Small intestine (tissue), 7 donors: Measurements from ENCODE around the gene BSPRY. TPM values are rescaled to one million over a fixed set of nuclear protein-coding genes. Genes with fewer than 3 reads are reported as not detected.

Experiments
- DNase-seq, 2 donors: peaks; one replicate each; pipeline versions ENCODE4 v3.0.0 to v3.0.0-alpha.2; 2013
- FAIRE-seq: peaks from 2 replicates; lab custom pipeline; 2012; peaks lifted over from hg19 to GRCh38; lab: Jason Lieb, UNC
- H3K27ac ChIP-seq, 3 donors: one replicate each; pipeline ENCODE4 v1.5.1; 2013; ENCODE audit warnings: low read length in 2 of 3, mild to moderate bottlenecking in 2 of 3, control low read depth in 1 of 3, inconsistent platforms in 1 of 3, low read depth in 1 of 3, moderate library complexity in 1 of 3
- H3K27me3 ChIP-seq, 3 donors: one replicate each; pipeline ENCODE4 v1.6.1; 2013; ENCODE audit warnings: low read length in 3 of 3, inconsistent platforms in 1 of 3; ENCODE audit not compliant: control insufficient read depth in 3 of 3, insufficient read depth in 3 of 3
- H3K36me3 ChIP-seq, 3 donors: one replicate each; pipeline ENCODE4 v1.6.1; 2013; ENCODE audit warnings: low read length in 3 of 3, inconsistent platforms in 1 of 3, low read depth in 1 of 3, mild to moderate bottlenecking in 1 of 3, moderate library complexity in 1 of 3; ENCODE audit not compliant: control insufficient read depth in 3 of 3, insufficient read depth in 2 of 3
- H3K4me1 ChIP-seq, 3 donors: one replicate each; pipeline ENCODE4 v1.6.1; 2013; ENCODE audit warnings: low read length in 2 of 3, inconsistent platforms in 1 of 3, low read depth in 1 of 3, mild to moderate bottlenecking in 1 of 3, moderate library complexity in 1 of 3; ENCODE audit not compliant: control insufficient read depth in 3 of 3, insufficient read depth in 2 of 3
- H3K4me3 ChIP-seq, 3 donors: one replicate each; pipeline ENCODE4 v1.5.1; 2013; ENCODE audit warnings: low read length in 3 of 3, control low read depth in 1 of 3, inconsistent platforms in 1 of 3, low read depth in 1 of 3, mild to moderate bottlenecking in 1 of 3, moderate library complexity in 1 of 3
- H3K9me3 ChIP-seq, 2 donors: one replicate each; pipeline ENCODE4 v1.6.1; 2013; ENCODE audit warnings: low read depth in 1 of 2, low read length in 1 of 2; ENCODE audit not compliant: control insufficient read depth in 2 of 2, insufficient read depth in 1 of 2
- WGBS, 3 donors: extraction: QIAGEN DNeasy Blood & Tissue Kit; methylation state at CpG; one replicate each; pipeline ENCODE4 v1.1.7; 2013; 5-methylcytosine and 5-hydroxymethylcytosine counted together
- polyA plus RNA-seq, 4 donors: library from polyadenylated mRNA; stranded (reverse) in 3 of 4; unstranded in 1 of 4; fragments of 200-250 nt in 3 of 4; fragments of 120-200 nt in 1 of 4; gene quantifications; one replicate each; pipeline versions ENCODE4 v1.2.1 to v1.2.3, GENCODE V29; 2013
- donor health status: healthy with polysubstance abuse.
- donor health status: control.
- donor health status: control.
- donor health status: Bipolar disorder and iron deficiency.
- donor health status: healthy.

The BSPRY gene
- polyA plus RNA-seq, 4 donors, result 4.8 to 16.8 (median 15.3) TPM

GRCh38 chr9:113345671-113346070 lies 3.7 kb upstream of the BSPRY start:
- peak overlapping the region in 1 of 3 donors; percentile 5 for H3K27ac ChIP-seq
- H3K27me3 ChIP-seq, result peaks cover 0 to 4% (median 0%) of the 10 kb centered on the region in 3 donors
- no peaks in the 10 kb centered on the region for H3K36me3 ChIP-seq
- DNase-seq (no peak), FAIRE-seq (no peak)
- no peaks in the 10 kb centered on the region for H3K9me3 ChIP-seq
- 0 to 36% (median 3%) methylated on average over 1 of the region's 1 CpG for WGBS, 3 donors
- H3K4me1 ChIP-seq, result peaks cover 0 to 38% (median 0%) of the 10 kb centered on the region in 3 donors
- no peak overlapping the region for H3K4me3 ChIP-seq

GRCh38 chr9:113348437-113348836 lies 904 bp upstream of the BSPRY start:
- Histone ChIP-seq H3K4me1 (peaks cover 0 to 38% (median 0%) of the 10 kb centered on the region in 3 donors), H3K36me3 (peaks cover 0 to 2% (median 0%) of the 10 kb centered on the region in 3 donors), H3K4me3 (no peak overlapping the region), H3K9me3 (no peaks in the 10 kb centered on the region), H3K27ac (no peak overlapping the region), H3K27me3 (peaks cover 0 to 4% (median 0%) of the 10 kb centered on the region in 3 donors)
- FAIRE-seq (no peak), DNase-seq (no peak)
- 68 to 80% (median 72%) methylated on average over 3 of the region's 3 CpGs for WGBS, 3 donors

GRCh38 chr9:113349066-113349444 lies 286 bp upstream of the BSPRY start:
- Histone ChIP-seq H3K27me3 (peaks cover 0 to 4% (median 0%) of the 10 kb centered on the region in 3 donors), H3K27ac (no peak overlapping the region), H3K36me3 (peaks cover 0 to 2% (median 0%) of the 10 kb centered on the region in 3 donors), H3K4me1 (peaks cover 0 to 32% (median 0%) of the 10 kb centered on the region in 3 donors), H3K4me3 (peak overlapping the region; percentile 16 to 88 (median 68)), H3K9me3 (no peaks in the 10 kb centered on the region)
- WGBS, 3 donors, result 13 to 24% (median 16%) methylated on average over 13 of the region's 13 CpGs
- DNase-seq, result no peak
- no peak for FAIRE-seq

GRCh38 chr9:113350107-113350661 lies 843 bp downstream of the BSPRY start:
- H3K27ac ChIP-seq, result peak overlapping the region in 1 of 3 donors; percentile 14
- WGBS, 3 donors, result 2 to 8% (median 3%) methylated on average over 14 of the region's 14 CpGs

GRCh38 chr9:113350937-113351336 lies 1.6 kb downstream of the BSPRY start:
- H3K9me3 ChIP-seq, result no peaks in the 10 kb centered on the region
- 43 to 66% (median 48%) methylated on average over 6 of the region's 6 CpGs for WGBS, 3 donors
- H3K27me3 ChIP-seq, result peaks cover 0 to 4% (median 0%) of the 10 kb centered on the region in 3 donors
- H3K4me1 ChIP-seq, result peaks cover 0 to 24% (median 0%) of the 10 kb centered on the region in 3 donors
- DNase-seq, result no peak
- H3K4me3 ChIP-seq, result no peak overlapping the region
- peaks cover 0 to 8% (median 0%) of the 10 kb centered on the region in 3 donors for H3K36me3 ChIP-seq
- FAIRE-seq, result no peak
- H3K27ac ChIP-seq, result no peak overlapping the region

More at GRCh38 chr9:113350107-113350661, 843 bp downstream of the BSPRY start:
- H3K4me1 ChIP-seq, result peaks cover 0 to 28% (median 0%) of the 10 kb centered on the region in 3 donors
- DNase-seq (no peak), FAIRE-seq (no peak)
- peaks cover 0 to 4% (median 0%) of the 10 kb centered on the region in 3 donors for H3K27me3 ChIP-seq
- H3K4me3 ChIP-seq, result peak overlapping the region; percentile 62 to 88 (median 68)
- peaks cover 0 to 2% (median 0%) of the 10 kb centered on the region in 3 donors for H3K36me3 ChIP-seq
- H3K9me3 ChIP-seq, result no peaks in the 10 kb centered on the region

GRCh38 chr9:113352006-113352405 lies 2.7 kb downstream of the BSPRY start:
- DNase-seq (no peak), FAIRE-seq (no peak)
- Histone ChIP-seq H3K27ac (no peak overlapping the region), H3K4me3 (no peak overlapping the region), H3K36me3 (peaks cover 0 to 8% (median 0%) of the 10 kb centered on the region in 3 donors), H3K27me3 (peaks cover 0 to 4% (median 0%) of the 10 kb centered on the region in 3 donors), H3K4me1 (peaks cover 0 to 23% (median 0%) of the 10 kb centered on the region in 3 donors), H3K9me3 (no peaks in the 10 kb centered on the region)
- 69 to 85% (median 78%) methylated on average over 6 of the region's 6 CpGs for WGBS, 3 donors

- 69 to 85% (median 72%) methylated on average over 1 of the region's 1 CpG for WGBS, 3 donors
- DNase-seq, result no peak
- no peak overlapping the region for H3K27ac ChIP-seq
- FAIRE-seq, result no peak
- no peaks in the 10 kb centered on the region for H3K9me3 ChIP-seq
- H3K27me3 ChIP-seq, result peaks cover 0 to 4% (median 0%) of the 10 kb centered on the region in 3 donors
- no peak overlapping the region for H3K4me3 ChIP-seq
- peaks cover 0 to 20% (median 0%) of the 10 kb centered on the region in 3 donors for H3K4me1 ChIP-seq
- peaks cover 0 to 8% (median 0%) of the 10 kb centered on the region in 3 donors for H3K36me3 ChIP-seq
These were observed 3.1 kb downstream of the BSPRY start for GRCh38 chr9:113352411-113352810.

GRCh38 chr9:113355040-113355596 lies 5.8 kb downstream of the BSPRY start:
- FAIRE-seq, result no peak
- no peak for DNase-seq
- Histone ChIP-seq H3K9me3 (no peaks in the 10 kb centered on the region), H3K27ac (no peak overlapping the region), H3K4me1 (peaks cover 0 to 6% (median 0%) of the 10 kb centered on the region in 3 donors), H3K4me3 (no peak overlapping the region), H3K36me3 (peaks cover 0 to 13% (median 0%) of the 10 kb centered on the region in 3 donors), H3K27me3 (no peaks in the 10 kb centered on the region)
- WGBS, 3 donors, result 86 to 97% (median 87%) methylated on average over 4 of the region's 4 CpGs
